Memory B cell (primary cell): Measurements from ENCODE around the gene PPIG.

Experiments used
- ATAC-seq: fragments of 150-1000 bp; cut with Tn5 transposase; 2 replicates; pipeline ENCODE4 v1.10.0; 2021; ENCODE audit warnings: low read depth, mild to moderate bottlenecking, moderate library complexity
- DNase-seq, 2 donors: peaks; one replicate each; pipeline ENCODE4 v3.0.0; 2022; ENCODE audit warnings: low spot score in 2 of 2
- H3K27ac Mint-ChIP-seq: one replicate; pipeline ENCODE4 v1.8.0; 2022; ENCODE audit warnings: mild to moderate bottlenecking, moderate library complexity, mixed read lengths
- H3K27me3 Mint-ChIP-seq: one replicate; pipeline ENCODE4 v1.8.0; 2022; ENCODE audit warnings: mixed read lengths
- H3K36me3 Mint-ChIP-seq: one replicate; pipeline ENCODE4 v1.8.0; 2022; ENCODE audit warnings: mild to moderate bottlenecking, mixed read lengths
- H3K4me1 Mint-ChIP-seq: one replicate; pipeline ENCODE4 v1.8.0; 2022; ENCODE audit warnings: mixed read lengths
- H3K4me3 Mint-ChIP-seq: one replicate; pipeline ENCODE4 v1.8.0; 2022; ENCODE audit warnings: mild to moderate bottlenecking, moderate library complexity, mixed read lengths
- H3K9me3 Mint-ChIP-seq: one replicate; pipeline ENCODE4 v1.8.0; 2022; ENCODE audit warnings: mixed read lengths

Gene PPIG

GRCh38 chr2:169659320-169659719, 75.2 kb downstream of the PPIG start:
- DNase-seq = peak in 1 of 2 donors; percentile 15
- peak; percentile 96 for ATAC-seq

GRCh38 chr2:169661265-169661664, 77.1 kb downstream of the PPIG start:
- Mint-ChIP-seq H3K4me1 (peaks cover 13% of the 10 kb centered on the region), H3K4me3 (no peak overlapping the region)

More at GRCh38 chr2:169659320-169659719, 75.2 kb downstream of the PPIG start:
- H3K4me3 Mint-ChIP-seq = no peak overlapping the region
- peaks cover 16% of the 10 kb centered on the region for H3K4me1 Mint-ChIP-seq
- H3K27ac Mint-ChIP-seq = peak overlapping the region; percentile 25
- H3K36me3 Mint-ChIP-seq = no peaks in the 10 kb centered on the region
- H3K27me3 Mint-ChIP-seq = peaks cover 3% of the 10 kb centered on the region
- peaks cover 4% of the 10 kb centered on the region for H3K9me3 Mint-ChIP-seq

GRCh38 chr2:169662744-169663143, 78.6 kb downstream of the PPIG start:
- DNase-seq = no peak
- Mint-ChIP-seq H3K4me3 (no peak overlapping the region), H3K27me3 (peaks cover 2% of the 10 kb centered on the region), H3K36me3 (no peaks in the 10 kb centered on the region), H3K27ac (no peak overlapping the region), H3K9me3 (peaks cover 1% of the 10 kb centered on the region), H3K4me1 (peaks cover 12% of the 10 kb centered on the region)
- no peak for ATAC-seq

More at GRCh38 chr2:169661265-169661664, 77.1 kb downstream of the PPIG start:
- ATAC-seq (no peak), DNase-seq (no peak)
- no peak overlapping the region for H3K27ac Mint-ChIP-seq
- H3K27me3 Mint-ChIP-seq = no peaks in the 10 kb centered on the region
- no peaks in the 10 kb centered on the region for H3K36me3 Mint-ChIP-seq
- peaks cover 1% of the 10 kb centered on the region for H3K9me3 Mint-ChIP-seq

- ATAC-seq (no peak), DNase-seq (no peak)
- no peak overlapping the region for H3K27ac Mint-ChIP-seq
- H3K36me3 Mint-ChIP-seq = no peaks in the 10 kb centered on the region
- peaks cover 12% of the 10 kb centered on the region for H3K4me1 Mint-ChIP-seq
- H3K9me3 Mint-ChIP-seq = peaks cover 1% of the 10 kb centered on the region
- no peak overlapping the region for H3K4me3 Mint-ChIP-seq
- peaks cover 2% of the 10 kb centered on the region for H3K27me3 Mint-ChIP-seq
These were observed 79.1 kb downstream of the PPIG start for GRCh38 chr2:169663247-169663646.

DNA sequence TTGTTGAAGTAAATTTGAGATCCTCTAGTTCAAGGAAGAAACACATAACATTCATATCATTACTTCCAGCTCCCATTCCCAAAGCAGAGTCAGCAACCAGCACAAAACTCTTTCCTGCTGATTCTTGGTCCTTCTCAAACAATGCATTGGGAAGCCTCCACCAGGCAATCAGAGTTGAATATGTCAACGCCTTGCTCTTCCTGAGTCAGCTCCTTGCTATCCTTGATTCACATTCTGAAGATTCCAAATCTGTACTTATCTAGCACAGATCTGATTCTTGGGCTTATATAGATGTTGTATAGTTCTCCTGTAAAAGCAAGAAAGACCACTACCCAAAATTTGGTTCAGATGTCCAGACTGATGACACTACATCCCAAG, 80.4 kb downstream of the PPIG start:
- Mint-ChIP-seq H3K4me1 (peaks cover 6% of the 10 kb centered on the region), H3K27ac (no peak overlapping the region), H3K36me3 (no peaks in the 10 kb centered on the region), H3K9me3 (peaks cover 1% of the 10 kb centered on the region), H3K27me3 (peaks cover 4% of the 10 kb centered on the region), H3K4me3 (no peak overlapping the region)
- DNase-seq (no peak), ATAC-seq (no peak)

- H3K4me3 Mint-ChIP-seq = no peak overlapping the region
- peaks cover 4% of the 10 kb centered on the region for H3K27me3 Mint-ChIP-seq
- ATAC-seq (no peak), DNase-seq (no peak)
- H3K9me3 Mint-ChIP-seq = peaks cover 1% of the 10 kb centered on the region
- peaks cover 4% of the 10 kb centered on the region for H3K4me1 Mint-ChIP-seq
- H3K36me3 Mint-ChIP-seq = no peaks in the 10 kb centered on the region
- H3K27ac Mint-ChIP-seq = no peak overlapping the region
These were observed 81.1 kb downstream of the PPIG start for GRCh38 chr2:169664978-169665930.

GRCh38 chr2:169667583-169667982, 83.4 kb downstream of the PPIG start:
- ATAC-seq (no peak), DNase-seq (no peak)
- Mint-ChIP-seq H3K27ac (no peak overlapping the region), H3K36me3 (no peaks in the 10 kb centered on the region), H3K27me3 (peaks cover 7% of the 10 kb centered on the region), H3K9me3 (no peaks in the 10 kb centered on the region), H3K4me3 (no peak overlapping the region), H3K4me1 (no peaks in the 10 kb centered on the region)

- Mint-ChIP-seq H3K36me3 (no peaks in the 10 kb centered on the region), H3K4me3 (no peak overlapping the region), H3K4me1 (no peaks in the 10 kb centered on the region), H3K27ac (no peak overlapping the region), H3K27me3 (peaks cover 18% of the 10 kb centered on the region), H3K9me3 (no peaks in the 10 kb centered on the region)
- ATAC-seq (no peak), DNase-seq (no peak)
These were observed 86.1 kb downstream of the PPIG start for GRCh38 chr2:169670215-169670651.

DNA sequence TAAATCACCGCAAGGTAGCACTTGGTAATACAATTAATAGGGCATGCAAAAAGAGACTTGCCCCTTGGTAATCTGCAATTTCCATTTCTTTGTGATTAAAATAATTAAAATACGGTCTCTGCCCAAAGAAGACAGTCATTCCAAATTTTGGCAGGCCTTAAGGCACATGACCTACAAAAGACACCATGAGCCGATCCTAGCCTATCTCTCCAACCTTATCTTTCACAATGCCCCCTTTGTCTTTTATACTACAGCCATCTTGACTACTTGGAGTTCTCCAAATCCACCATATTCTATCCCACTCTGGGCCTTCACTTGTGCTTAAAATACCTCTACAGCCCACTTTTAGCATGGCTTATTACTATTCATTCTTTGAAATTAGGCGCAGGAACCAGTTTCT, 86.8 kb downstream of the PPIG start:
- no peaks in the 10 kb centered on the region for H3K9me3 Mint-ChIP-seq
- H3K36me3 Mint-ChIP-seq = no peaks in the 10 kb centered on the region
- no peak overlapping the region for H3K27ac Mint-ChIP-seq
- no peaks in the 10 kb centered on the region for H3K4me1 Mint-ChIP-seq
- no peak overlapping the region for H3K4me3 Mint-ChIP-seq
- ATAC-seq (no peak), DNase-seq (no peak)
- peaks cover 18% of the 10 kb centered on the region for H3K27me3 Mint-ChIP-seq

DNA sequence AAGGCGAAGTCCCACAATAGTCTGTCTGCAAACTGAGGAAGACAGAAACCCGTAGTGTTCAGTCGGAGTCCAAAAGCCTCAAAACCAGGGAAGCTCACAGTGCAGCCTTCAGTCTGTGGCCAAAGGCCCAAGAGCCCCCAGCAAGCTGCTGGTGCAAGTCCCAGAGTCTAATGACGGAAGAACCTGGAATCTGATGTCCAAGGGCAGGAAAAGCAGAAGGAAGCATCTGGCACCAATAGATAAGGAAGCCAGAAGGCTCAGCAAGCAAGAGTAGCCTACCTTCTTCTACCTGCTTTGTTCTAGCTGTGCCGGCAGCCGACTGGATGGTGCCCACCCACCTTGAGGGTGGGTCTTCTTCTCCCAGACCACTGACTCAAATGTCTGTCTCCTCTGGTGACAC, 88.3 kb downstream of the PPIG start:
- Mint-ChIP-seq H3K27ac (no peak overlapping the region), H3K36me3 (no peaks in the 10 kb centered on the region), H3K27me3 (peaks cover 19% of the 10 kb centered on the region), H3K4me1 (no peaks in the 10 kb centered on the region), H3K9me3 (no peaks in the 10 kb centered on the region), H3K4me3 (no peak overlapping the region)
- no peak for DNase-seq
- no peak for ATAC-seq

GRCh38 chr2:169673106-169673505, 89.0 kb downstream of the PPIG start:
- Mint-ChIP-seq H3K27ac (no peak overlapping the region), H3K4me3 (no peak overlapping the region), H3K36me3 (no peaks in the 10 kb centered on the region), H3K4me1 (no peaks in the 10 kb centered on the region), H3K9me3 (no peaks in the 10 kb centered on the region), H3K27me3 (peaks cover 19% of the 10 kb centered on the region)
- DNase-seq = no peak
- ATAC-seq = no peak

DNA sequence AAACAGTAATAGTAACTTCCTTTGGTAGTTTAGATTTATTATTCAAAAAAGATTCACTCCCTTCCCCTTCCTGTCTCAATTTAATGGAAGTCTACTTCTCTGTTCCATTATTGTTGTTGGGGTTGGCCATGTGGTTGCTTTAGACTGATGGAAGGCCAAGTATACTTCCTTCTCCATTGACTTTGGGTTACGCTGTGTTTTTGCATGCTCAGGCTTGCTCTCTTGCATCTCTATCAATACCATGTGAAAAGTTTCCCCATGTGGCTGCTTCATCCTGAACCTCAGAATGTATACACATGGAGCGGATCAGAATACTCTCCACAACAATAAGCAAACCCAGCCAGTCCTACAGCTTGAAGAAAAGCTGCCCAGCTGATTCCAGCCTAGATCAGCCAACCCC, 89.8 kb downstream of the PPIG start:
- DNase-seq (no peak), ATAC-seq (no peak)
- Mint-ChIP-seq H3K27me3 (peaks cover 19% of the 10 kb centered on the region), H3K9me3 (no peaks in the 10 kb centered on the region), H3K27ac (no peak overlapping the region), H3K36me3 (no peaks in the 10 kb centered on the region), H3K4me3 (no peak overlapping the region), H3K4me1 (no peaks in the 10 kb centered on the region)

GRCh38 chr2:169676357-169676756, 92.2 kb downstream of the PPIG start:
- Mint-ChIP-seq H3K4me3 (no peak overlapping the region), H3K27me3 (peaks cover 16% of the 10 kb centered on the region), H3K4me1 (no peaks in the 10 kb centered on the region), H3K27ac (no peak overlapping the region), H3K36me3 (no peaks in the 10 kb centered on the region), H3K9me3 (peaks cover 5% of the 10 kb centered on the region)
- no peak for ATAC-seq
- DNase-seq = no peak

- H3K4me1 Mint-ChIP-seq = no peaks in the 10 kb centered on the region
- peaks cover 5% of the 10 kb centered on the region for H3K9me3 Mint-ChIP-seq
- no peaks in the 10 kb centered on the region for H3K36me3 Mint-ChIP-seq
- H3K4me3 Mint-ChIP-seq = no peak overlapping the region
- ATAC-seq (no peak), DNase-seq (no peak)
- H3K27ac Mint-ChIP-seq = no peak overlapping the region
- H3K27me3 Mint-ChIP-seq = peaks cover 16% of the 10 kb centered on the region
These were observed 92.7 kb downstream of the PPIG start for GRCh38 chr2:169676850-169677249.

- Mint-ChIP-seq H3K27me3 (peaks cover 5% of the 10 kb centered on the region), H3K4me3 (no peak overlapping the region), H3K36me3 (no peaks in the 10 kb centered on the region), H3K4me1 (no peaks in the 10 kb centered on the region), H3K9me3 (peaks cover 5% of the 10 kb centered on the region), H3K27ac (no peak overlapping the region)
- no peak for DNase-seq
- ATAC-seq = no peak
These were observed 98.9 kb downstream of the PPIG start for GRCh38 chr2:169683054-169683424.
